Measurements from ENCODE around the gene LRRIQ4. TPM values are rescaled to one million over a fixed set of nuclear protein-coding genes. Genes with fewer than 3 reads are reported as not detected.

Gene LRRIQ4
- not detected for total RNA-seq
- long read RNA-seq, result 0 reads

GRCh38 chr3:169812332-169813235, at the start of gene LRRIQ4, which contains the start of gene LRRC34:
LRRIQ4 (plus strand) TSS chr3:169812870; CDS start chr3:169821922, 9,052 bp downstream.
LRRC34 (minus strand) TSS chr3:169812904; CDS start chr3:169812548, 356 bp downstream.
- intact Hi-C loops (cut with DNase I), result no loop called here
- Histone ChIP-seq H3K27ac (peak within 1 kb of the TSS in 2 of 3 donors; percentile 20 to 55), H3K27me3 (no peaks in the 10 kb centered on the region), H3K4me1 (peaks cover 0 to 8% (median 0%) of the 10 kb centered on the region in 4 donors), H3K4me3 (peak within 1 kb of the TSS; percentile 32 to 56 (median 44)), H3K36me3 (no peaks in the 10 kb centered on the region), H3K9me3 (no peaks in the 10 kb centered on the region)
- DNase-seq (peak; percentile 70 to 77 (median 75)), ATAC-seq (peak; percentile 83 to 89 (median 88))
- 13% methylated on average over 11 of the region's 56 CpGs for WGBS (ENCODE audit: insufficient coverage, low coverage, low lambda C conversion rate, missing lambda C conversion rate)
- TF ChIP-seq CTCF (IDR thresholded peaks at IDR 0.05), result no peak
- no peak for TF ChIP-seq POLR2A (IDR thresholded peaks at IDR 0.05)

- Histone ChIP-seq H3K9me3 (no peaks in the 10 kb centered on the region), H3K36me3 (no peaks in the 10 kb centered on the region), H3K4me1 (no peaks in the 10 kb centered on the region), H3K27ac (peak overlapping the region; percentile 93 to 94 (median 93)), H3K27me3 (no peaks in the 10 kb centered on the region), H3K4me3 (peak overlapping the region; percentile 67 to 90 (median 69))
- ATAC-seq (peak; percentile 44 to 63 (median 55)), DNase-seq (peak; percentile 61 to 77 (median 72))
- TF ChIP-seq CTCF (IDR thresholded peaks at IDR 0.05) (no peak), POLR2A (IDR thresholded peaks at IDR 0.05) (no peak)
- under 1% methylated on average over 22 of the region's 46 CpGs for WGBS (ENCODE audit: insufficient coverage, low coverage, low lambda C conversion rate, missing lambda C conversion rate)
- intact Hi-C loops (cut with DNase I), result no loop called here
Observed at GRCh38 chr3:169764312-169764881, 48.3 kb upstream of the LRRIQ4 start.

GRCh38 chr3:169764882-169765612, 47.6 kb upstream of the LRRIQ4 start, which contains the start of gene TERC:
TERC (minus strand) TSS chr3:169765060.
- no peaks in the 10 kb centered on the region for H3K36me3 ChIP-seq
- H3K9me3 ChIP-seq, result no peaks in the 10 kb centered on the region
- peak within 1 kb of the TSS; percentile 67 to 90 (median 69) for H3K4me3 ChIP-seq
- H3K27ac ChIP-seq, result peak within 1 kb of the TSS; percentile 93 to 94 (median 93)
- DNase-seq (peak; percentile 93 to 95 (median 95)), ATAC-seq (peak; percentile 88 to 95 (median 92))
- TF ChIP-seq CTCF (IDR thresholded peaks at IDR 0.05), result no peak
- TF ChIP-seq POLR2A (IDR thresholded peaks at IDR 0.05), result peak; percentile 99
- 9% methylated on average over 21 of the region's 42 CpGs for WGBS (ENCODE audit: insufficient coverage, low coverage, low lambda C conversion rate, missing lambda C conversion rate)
- intact Hi-C loops (cut with DNase I), result no loop called here
- no peaks in the 10 kb centered on the region for H3K4me1 ChIP-seq
- H3K27me3 ChIP-seq, result no peaks in the 10 kb centered on the region
